BE2C (cell line): ENCODE measurements around the gene CD63.

Experiments used
- DNase-seq: peaks from one replicate; pipeline ENCODE4 v3.0.0-alpha.2; 2020
- H3K27me3 ChIP-seq: fragments of 250-450 bp; sonication (Bioruptor Pico); 2 replicates; pipeline ENCODE4 v1.5.1; 2020; ENCODE audit warnings: mild to moderate bottlenecking
- H3K36me3 ChIP-seq: fragments of 250-450 bp; sonication (Bioruptor Pico); 2 replicates; pipeline ENCODE4 v1.5.1; 2020; ENCODE audit warnings: mild to moderate bottlenecking
- H3K4me1 ChIP-seq: fragments of 250-450 bp; sonication (Bioruptor Pico); 2 replicates; pipeline ENCODE4 v1.5.1; 2020
- H3K4me3 ChIP-seq: 2 replicates; pipeline ENCODE4 v1.5.1; 2011; ENCODE audit warnings: low read depth, low read length
- H3K9me3 ChIP-seq: fragments of 250-450 bp; sonication (Bioruptor Pico); 2 replicates; pipeline ENCODE4 v1.5.1; 2020
- TF ChIP-seq, protein P1 (sequence below): IDR thresholded peaks from 2 replicates; pipeline ENCODE4 v1.5.1; 2012; ENCODE audit warnings: mild to moderate bottlenecking, low read depth, low read length

CD63 gene

GRCh38 chr12:55676707-55677106 lies 52.1 kb downstream of the CD63 start:
- Histone ChIP-seq H3K4me3 (no peak overlapping the region), H3K27me3 (peaks cover 41% of the 10 kb centered on the region), H3K4me1 (no peaks in the 10 kb centered on the region), H3K9me3 (no peaks in the 10 kb centered on the region), H3K36me3 (no peaks in the 10 kb centered on the region)
- TF ChIP-seq, protein P1, sequence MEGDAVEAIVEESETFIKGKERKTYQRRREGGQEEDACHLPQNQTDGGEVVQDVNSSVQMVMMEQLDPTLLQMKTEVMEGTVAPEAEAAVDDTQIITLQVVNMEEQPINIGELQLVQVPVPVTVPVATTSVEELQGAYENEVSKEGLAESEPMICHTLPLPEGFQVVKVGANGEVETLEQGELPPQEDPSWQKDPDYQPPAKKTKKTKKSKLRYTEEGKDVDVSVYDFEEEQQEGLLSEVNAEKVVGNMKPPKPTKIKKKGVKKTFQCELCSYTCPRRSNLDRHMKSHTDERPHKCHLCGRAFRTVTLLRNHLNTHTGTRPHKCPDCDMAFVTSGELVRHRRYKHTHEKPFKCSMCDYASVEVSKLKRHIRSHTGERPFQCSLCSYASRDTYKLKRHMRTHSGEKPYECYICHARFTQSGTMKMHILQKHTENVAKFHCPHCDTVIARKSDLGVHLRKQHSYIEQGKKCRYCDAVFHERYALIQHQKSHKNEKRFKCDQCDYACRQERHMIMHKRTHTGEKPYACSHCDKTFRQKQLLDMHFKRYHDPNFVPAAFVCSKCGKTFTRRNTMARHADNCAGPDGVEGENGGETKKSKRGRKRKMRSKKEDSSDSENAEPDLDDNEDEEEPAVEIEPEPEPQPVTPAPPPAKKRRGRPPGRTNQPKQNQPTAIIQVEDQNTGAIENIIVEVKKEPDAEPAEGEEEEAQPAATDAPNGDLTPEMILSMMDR: no peak
- no peak for DNase-seq

DNA sequence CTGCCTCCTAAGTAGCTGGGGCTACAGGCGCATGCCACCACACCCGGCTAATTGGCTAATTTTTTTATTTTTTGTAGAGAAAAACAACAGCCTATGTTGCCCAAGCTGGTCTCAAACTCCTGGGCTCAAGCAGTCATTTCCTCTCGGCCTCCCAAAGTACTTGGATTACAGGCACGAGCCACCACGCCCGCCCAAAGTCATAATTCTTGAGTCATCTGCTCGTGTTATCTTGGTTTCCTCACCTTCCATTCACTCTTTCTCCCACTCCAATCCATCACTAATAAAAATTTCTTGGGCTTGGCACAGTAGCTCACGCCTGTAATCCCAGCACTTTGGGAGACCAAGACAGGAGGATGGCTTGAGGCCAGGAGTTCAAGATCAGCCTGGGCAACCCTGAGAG lies 53.1 kb downstream of the CD63 start:
- no peaks in the 10 kb centered on the region for H3K36me3 ChIP-seq
- no peaks in the 10 kb centered on the region for H3K9me3 ChIP-seq
- no peak for DNase-seq
- no peaks in the 10 kb centered on the region for H3K4me1 ChIP-seq
- H3K4me3 ChIP-seq: no peak overlapping the region
- TF ChIP-seq, protein P1: no peak
- peaks cover 35% of the 10 kb centered on the region for H3K27me3 ChIP-seq
